ENCODE data around the gene TP53I11. TPM values are rescaled to one million over a fixed set of nuclear protein-coding genes. Genes with fewer than 3 reads are reported as not detected.

The TP53I11 gene
- total RNA-seq, 1 experiment from 2014 or later = 0.20 TPM

DNA sequence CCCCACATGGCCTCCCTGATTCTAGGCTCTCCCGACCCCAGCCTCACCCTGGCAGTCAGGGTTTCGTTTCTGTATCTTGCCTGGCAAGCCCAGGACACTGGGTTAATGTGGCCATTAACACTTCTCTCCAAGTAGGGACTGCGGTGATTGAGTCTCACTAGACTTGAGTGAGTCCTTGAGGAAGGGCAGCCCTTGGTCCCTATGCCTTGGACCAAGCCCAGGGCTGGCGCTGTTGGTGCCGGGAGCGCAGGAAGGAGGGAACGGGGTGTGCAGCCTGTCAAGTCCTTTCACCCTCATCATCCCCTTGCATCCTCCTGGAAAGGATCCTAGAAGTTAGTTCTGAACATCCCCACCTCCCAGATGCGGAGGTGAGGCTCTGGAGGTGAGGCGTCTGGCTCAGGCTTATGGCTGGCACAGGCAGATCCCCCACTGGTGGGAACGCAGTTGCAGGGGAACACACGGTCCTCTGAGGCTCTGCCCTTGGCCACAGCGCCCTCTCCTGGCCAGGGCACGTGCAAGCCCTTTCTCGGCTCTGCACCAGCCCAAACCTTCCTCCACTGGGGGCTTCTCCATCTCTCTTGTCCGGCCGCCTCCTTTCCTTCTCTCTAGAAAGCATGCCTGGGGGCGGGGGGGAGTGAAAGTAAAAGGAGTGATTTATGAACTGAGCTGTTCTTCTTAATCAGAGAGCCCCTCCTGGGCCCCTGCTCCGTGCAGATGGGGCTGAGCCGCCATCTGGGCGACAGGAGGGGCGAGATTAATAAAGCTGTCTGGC is 56.7 kb downstream of the TP53I11 start:
- DNase-seq (ENCODE audit: extremely low read depth, low read depth) = peak; percentile 26

DNA sequence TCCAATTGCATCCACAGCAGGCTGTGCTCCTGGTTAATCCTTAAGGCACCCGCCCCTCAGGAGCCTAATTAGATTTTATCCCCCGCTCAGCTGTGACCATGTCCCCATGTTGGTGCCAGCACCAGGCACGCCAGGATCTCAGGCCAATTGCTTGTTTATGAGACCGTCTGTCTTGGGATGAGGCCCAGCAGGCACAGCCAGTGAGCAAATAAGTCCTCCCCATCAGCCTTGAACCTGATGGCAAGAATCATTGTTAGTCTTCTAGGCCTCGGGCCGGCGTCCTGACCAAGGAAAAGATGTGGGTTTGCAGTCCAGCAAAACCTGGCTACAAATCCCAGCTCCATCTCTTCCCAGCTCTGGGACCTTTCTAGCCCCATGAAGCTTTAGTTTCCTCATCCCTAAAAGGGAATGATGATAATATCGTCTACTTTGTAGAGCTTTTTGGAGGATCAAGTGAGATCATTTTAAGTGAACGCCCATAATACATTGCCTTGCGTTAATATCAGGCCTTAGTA is 57.3 kb downstream of the TP53I11 start:
- DNase-seq (ENCODE audit: extremely low read depth, low read depth) = no peak

DNA sequence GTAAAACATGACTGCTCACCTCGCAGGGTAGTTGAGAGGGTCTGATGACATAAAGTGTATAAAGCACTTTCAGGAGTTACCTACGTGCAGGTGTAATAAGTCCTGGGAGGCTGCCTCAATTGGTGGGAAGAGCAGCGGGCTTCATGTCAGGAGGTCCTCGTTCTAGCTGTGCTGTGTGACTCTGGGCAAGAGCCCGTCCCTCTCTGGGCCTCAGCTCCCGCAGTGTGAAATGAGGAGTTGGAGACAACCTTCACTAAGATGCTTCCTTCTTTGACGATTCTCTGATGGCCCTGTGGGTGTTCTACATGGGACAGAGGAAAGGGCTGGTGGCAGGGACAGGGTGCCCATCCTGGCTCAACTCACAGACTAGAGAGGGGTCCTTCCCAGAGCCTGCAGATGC is 57.8 kb downstream of the TP53I11 start:
- DNase-seq (ENCODE audit: extremely low read depth, low read depth) = no peak

DNA sequence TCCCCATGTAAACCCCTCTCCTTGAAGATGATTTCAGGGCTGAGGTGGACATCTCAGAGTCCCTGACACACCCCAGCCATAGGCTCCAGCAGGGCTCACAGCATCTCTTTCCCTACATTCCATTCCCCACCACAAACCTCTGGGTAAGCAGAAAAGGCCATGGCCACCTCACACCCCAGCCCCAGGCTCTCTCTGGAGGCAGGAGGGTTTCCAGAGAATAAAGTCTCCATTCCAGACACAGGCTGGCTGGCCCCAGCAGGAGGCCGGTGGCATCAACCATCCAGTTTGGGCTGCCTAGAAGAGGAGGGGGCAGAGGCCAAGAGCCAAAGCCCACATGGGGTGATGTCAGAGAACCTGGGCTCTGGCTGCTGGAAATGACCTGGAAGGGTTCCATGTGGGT is 61.4 kb downstream of the TP53I11 start:
- DNase-seq (ENCODE audit: extremely low read depth, low read depth) = no peak

DNA sequence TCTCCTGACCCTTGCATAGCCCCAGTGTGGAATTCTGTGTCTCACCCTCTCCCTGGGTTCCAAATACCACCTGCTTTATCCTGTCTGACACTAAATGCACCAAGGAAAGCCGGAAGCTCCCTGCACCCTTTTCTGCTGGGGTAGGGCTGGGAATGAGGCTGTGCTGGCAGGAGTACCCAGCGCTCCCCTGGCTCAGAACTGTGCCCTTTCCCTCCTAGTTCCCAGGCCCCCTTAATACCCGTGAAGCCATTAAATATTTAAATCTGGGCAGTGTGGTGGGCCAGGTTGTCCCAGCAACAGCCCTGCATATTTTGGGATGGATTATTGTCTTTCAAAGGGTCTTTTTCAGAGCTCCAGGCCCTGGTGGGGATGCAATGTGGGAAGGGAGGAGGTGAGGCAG is 63.0 kb downstream of the TP53I11 start:
- no peak for DNase-seq (ENCODE audit: extremely low read depth, low read depth)

DNA sequence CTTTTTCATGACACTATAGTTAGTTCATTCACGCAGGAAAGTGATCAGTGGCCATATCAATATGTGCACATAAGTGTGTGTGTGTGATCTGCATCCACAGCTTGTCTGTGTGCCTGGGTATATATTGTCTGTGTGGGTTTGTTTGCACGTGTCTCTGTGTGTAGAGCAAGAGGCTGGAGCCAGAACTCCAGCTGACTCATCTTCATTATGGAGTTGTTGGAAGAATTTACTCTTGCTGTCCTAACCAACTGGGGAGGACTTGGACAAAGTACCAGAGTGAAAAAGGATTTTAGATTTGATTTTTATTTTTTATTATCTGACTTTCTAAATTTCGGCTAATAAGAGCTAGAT is 63.9 kb downstream of the TP53I11 start:
- DNase-seq (ENCODE audit: extremely low read depth, low read depth) = no peak

DNA sequence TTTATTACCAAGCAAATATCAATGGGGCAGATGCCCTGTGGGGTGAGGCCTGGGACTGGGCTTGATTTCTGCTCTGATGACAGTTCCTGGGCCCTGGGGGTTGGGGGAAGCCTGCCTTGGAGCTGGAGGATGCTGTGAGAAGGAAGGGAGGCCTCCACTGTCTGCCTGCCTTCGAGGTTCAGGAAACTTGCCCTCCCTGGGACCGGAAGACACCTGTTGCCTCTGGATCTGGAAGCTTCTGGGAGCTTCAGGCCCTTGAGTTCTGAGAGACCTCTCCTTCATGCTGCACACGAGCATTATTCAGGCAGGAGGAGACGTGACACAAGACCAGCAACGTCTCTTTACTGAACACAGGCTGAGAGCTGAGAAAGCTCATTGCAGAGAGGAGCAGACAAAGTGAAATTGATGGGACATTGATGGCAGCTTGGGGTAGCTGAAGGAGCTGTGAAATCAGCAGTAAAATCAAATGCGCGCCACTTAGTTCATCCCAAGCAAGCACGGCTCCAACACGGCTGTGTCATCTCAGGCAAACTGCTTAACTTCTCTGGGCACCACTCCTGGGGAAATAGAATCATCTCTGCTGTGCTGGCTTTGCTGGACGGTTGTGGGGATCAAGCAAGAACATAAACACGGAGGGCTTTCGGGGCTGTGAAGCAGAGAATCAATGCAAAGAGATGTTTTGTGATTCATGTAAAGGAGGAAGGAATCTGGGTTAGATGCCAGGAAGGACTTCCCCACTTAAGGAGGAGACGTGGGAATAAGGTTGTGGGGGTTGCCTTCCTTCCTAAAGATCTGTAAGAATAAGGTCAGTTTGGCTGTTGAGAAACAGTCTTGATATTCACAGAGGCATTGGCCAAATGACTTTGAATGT is 64.5 kb downstream of the TP53I11 start:
- DNase-seq (ENCODE audit: extremely low read depth, low read depth) = no peak

DNA sequence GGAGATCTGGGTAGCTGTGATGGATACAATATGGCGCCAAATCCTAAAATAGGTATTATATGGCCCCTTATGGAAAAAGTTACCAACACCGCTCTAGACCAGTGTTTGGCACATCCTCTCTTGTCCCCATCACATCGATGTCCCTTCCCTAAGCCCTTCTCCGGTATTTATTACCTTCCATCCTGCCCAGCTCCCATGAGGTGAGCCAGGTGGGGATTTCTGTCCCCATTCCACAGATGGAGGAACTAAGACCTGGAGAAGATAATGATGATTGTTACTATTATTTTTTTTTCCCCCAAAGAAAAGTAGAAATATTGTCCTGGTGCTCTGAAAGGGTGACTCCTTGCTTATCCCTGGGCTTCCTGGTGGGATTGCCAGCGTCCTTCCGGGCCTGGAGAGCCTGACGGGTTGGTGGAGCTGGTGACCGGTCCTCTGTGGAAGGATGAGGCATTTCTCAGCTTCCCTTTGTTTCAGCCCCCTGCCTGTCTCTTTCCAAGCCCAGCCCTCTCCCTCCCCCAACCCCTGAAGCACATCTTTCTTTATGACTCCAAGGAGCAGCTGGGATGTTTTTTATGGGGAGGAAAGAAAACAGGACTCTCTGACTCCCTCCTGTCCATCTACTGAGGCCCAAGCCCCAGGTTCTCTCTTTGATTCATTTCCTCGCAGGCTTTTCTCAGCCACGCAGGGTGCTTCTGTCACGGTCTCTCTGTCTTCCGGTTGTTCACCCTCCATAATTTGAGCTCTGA is 65.4 kb downstream of the TP53I11 start:
- DNase-seq (ENCODE audit: extremely low read depth, low read depth) = no peak

DNA sequence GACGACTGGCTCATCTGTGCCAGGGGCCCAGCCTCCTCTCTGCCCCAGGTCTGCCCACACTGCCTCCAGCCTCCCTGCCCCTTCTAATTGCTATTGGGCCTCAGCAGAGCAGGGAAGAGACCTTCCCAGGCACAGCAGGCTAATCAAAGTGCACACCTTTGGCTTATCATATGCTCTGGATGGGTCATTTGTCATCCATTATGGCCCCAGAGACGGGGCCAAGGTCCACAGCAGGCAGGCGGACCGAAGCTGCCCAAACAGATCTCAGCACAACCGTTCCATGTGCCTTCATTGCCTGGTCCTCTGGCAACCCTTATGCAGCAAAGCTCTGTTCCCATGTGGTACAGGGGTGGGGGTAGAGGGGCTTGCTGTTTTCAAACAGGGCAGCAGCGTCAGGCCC is 66.6 kb downstream of the TP53I11 start:
- no peak for DNase-seq (ENCODE audit: extremely low read depth, low read depth)

DNA sequence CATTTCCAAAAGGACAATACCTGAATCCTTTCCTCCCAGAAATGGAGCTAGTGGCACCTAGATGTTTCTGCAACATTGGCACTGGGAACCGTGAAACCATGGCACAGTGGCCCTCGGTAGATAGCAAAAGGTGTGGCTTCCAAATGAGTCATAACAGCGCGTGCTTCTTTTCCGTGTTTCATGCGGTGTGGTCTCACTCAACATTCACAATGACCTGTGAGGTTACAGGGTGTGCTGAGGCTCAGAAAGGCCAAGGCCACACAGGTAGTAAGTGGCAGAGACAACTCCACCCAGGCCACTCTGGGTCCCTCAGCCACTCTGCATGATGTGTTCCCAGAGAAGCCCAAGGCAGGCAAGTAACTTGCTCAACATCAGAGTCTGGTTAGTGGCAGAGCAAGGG is 67.4 kb downstream of the TP53I11 start:
- DNase-seq (ENCODE audit: extremely low read depth, low read depth) = no peak

Other genes starting within 250 kb of the TP53I11 start
- gene TSPAN18, start 223.9 kb downstream of the TP53I11 start, total RNA-seq (2014; rRNA removed; shearing (Covaris generic)) = not detected in 2 replicates
- 1.0 and 1.5 TPM in 2 replicates for gene PRDM11, start 195.8 kb upstream of the TP53I11 start, total RNA-seq (2014; rRNA removed; shearing (Covaris generic))

Measured in NCI-H460 (cell line).